NCI-H2171 (cell line): ENCODE results near the gene CRYL1.

Source experiments
- DNase-seq: peaks from one replicate; lab custom pipeline; 2025; lab: John Stamatoyannopoulos, UW

Gene CRYL1

DNA sequence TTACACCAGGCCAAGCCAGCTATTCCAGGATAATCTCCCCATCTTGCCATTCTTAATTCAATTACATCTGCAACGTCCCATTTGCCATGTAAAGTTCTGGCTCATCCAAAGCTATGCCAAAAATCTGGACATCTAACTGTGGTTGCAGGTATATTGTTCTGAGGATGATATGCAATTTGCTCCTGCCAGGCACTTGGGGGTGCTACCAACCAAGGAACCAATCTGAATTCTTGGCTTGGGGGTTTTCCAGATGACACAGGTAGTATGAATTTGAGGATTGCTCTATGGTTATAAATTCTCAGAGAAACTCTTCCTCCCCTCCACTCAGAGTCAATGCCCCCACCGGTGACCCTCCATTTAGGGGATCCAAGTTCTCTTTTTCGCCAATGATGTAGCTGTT, 33.0 kb downstream of the CRYL1 start:
- DNase-seq, result no peak

- no peak for DNase-seq
These were observed 33.7 kb downstream of the CRYL1 start for GRCh38 chr13:20491926-20492435.

- DNase-seq, result no peak
These were observed 36.4 kb downstream of the CRYL1 start for GRCh38 chr13:20489185-20489820.

- no peak for DNase-seq
These were observed 37.7 kb downstream of the CRYL1 start for GRCh38 chr13:20487927-20488326.

GRCh38 chr13:20482787-20483186, 42.9 kb downstream of the CRYL1 start:
- no peak for DNase-seq

- DNase-seq, result no peak
These were observed 43.3 kb downstream of the CRYL1 start for GRCh38 chr13:20482275-20482761.

GRCh38 chr13:20477394-20477793, 48.3 kb downstream of the CRYL1 start:
- no peak for DNase-seq

DNA sequence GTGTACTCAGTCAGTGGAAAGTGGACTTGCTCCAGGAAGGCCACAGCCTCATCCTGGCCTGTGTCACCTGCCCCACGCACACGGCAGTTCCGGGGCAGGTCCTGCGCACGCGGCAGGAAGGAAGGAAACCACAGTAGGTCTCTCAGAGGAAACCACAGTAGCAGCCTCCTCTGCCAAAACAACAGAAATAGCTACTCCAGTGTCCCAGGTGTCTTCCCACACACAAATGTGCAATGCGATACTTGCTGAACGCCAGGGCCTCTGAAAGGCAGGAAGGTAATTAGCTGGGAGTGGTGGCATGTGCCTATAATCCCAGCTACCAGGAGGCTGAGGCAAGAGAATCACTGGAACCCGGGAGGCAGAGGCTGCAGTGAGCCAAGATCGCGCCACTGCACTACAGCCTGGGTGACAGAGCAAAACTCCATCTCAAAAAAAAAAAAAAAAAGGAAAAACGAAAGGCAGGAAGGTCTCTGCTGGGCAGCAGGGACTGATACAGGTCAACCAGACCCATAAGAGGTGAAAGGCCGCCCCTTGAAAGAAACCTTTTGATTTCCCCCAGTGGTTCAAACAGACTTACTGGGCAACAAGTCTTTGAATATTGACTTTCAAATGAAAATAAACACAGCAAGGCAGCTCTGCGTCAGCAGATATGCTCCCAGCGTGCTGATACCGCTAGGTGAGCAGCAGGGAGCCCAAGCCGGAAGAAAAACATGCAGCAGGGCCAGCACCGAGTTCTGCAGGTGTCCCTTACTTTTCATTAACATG, 49.5 kb downstream of the CRYL1 start:
- DNase-seq, result no peak

DNA sequence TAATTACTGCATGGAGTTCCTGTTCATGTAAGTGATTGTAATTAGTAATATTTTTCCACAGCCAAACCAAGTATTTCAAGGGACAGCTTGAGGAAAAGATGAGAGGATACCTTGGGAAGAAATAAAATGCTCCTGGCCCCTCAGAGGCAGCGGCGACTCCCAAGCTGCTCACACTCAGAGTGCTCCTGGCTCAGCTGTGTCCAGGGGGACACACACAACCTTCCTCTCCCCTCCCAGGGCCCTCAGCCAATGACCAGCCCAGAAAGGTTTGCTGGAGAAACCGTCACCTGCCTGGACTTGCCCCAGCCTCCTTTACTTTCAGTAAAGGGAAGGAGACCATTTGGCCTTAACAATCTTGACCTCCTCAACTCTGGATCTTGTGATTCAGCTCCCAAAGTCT, 51.1 kb downstream of the CRYL1 start:
- no peak for DNase-seq

- no peak for DNase-seq
These were observed 51.8 kb downstream of the CRYL1 start for GRCh38 chr13:20473888-20474287.

GRCh38 chr13:20473139-20473538, 52.5 kb downstream of the CRYL1 start:
- no peak for DNase-seq

GRCh38 chr13:20472531-20472930, 53.1 kb downstream of the CRYL1 start:
- no peak for DNase-seq

DNA sequence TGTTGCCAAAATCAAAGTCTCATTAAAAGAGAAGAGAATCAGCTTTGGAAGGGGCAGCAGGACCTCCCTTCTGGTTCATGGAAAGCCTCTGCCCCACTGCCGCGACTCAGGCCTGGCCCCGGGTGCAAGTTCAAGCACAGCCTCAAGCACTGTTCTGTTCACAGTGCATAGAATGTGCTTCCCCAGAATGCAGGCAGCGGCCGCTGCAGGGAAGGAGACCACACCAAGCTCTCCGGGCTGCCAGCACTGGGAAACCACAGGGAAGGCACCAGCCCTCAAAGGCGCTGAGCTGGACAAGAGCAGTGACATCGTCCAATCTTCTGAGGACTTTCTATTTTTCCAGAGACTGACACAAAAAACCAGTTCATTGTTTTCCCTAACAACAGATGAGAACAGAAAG, 55.5 kb downstream of the CRYL1 start:
- no peak for DNase-seq

DNA sequence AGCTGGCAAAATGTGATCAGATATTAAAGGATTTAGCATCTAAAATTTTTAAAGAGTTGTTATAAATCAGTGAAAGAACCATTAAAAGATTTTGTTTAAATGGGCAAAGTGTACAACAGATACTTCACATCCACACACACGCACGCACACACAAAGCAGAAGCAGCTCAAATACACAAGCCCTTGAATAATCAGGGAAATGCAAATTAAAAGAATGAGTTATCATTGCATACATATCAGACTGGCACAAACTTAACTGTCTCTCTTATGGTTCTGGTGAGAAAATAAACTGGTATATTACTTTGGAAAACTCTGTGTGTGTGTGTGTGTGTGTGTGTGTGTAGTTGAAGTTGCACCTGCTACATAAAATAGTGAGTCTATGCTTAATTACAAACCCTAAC, 59.3 kb downstream of the CRYL1 start:
- no peak for DNase-seq

DNA sequence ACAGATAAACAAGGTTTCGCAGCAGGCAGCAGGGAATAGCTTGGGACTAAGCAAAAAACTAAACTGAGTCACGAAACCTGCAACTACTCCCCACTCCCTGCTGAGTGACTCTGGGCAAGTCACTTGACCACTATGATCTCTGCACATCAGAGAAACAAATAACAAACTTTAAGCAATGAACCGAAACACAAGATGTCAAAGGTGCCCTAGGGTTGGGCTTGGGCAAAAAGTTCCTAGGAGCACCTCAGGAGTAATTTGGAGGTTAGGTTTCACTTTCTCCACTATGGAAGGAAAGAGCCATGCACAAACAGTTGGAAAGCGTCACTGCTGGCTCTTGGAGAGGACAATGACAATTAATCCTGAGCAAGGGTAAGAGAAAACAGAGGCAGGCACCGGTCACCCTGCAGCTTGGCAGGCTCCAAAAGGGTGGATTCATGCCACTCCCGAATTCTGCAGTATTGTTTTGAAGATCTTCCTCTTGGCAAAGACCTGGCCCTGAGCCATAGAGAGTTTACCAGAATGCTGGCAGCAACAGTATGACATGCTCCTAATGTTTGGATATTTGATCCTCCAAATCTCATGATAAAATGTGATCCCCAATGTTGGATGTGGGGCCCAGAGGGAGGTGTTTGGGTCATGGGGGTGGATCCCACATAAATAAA, 60.3 kb downstream of the CRYL1 start:
- no peak for DNase-seq

GRCh38 chr13:20462921-20463320, 62.7 kb downstream of the CRYL1 start:
- DNase-seq, result no peak

GRCh38 chr13:20462533-20462915, 63.1 kb downstream of the CRYL1 start:
- no peak for DNase-seq

DNA sequence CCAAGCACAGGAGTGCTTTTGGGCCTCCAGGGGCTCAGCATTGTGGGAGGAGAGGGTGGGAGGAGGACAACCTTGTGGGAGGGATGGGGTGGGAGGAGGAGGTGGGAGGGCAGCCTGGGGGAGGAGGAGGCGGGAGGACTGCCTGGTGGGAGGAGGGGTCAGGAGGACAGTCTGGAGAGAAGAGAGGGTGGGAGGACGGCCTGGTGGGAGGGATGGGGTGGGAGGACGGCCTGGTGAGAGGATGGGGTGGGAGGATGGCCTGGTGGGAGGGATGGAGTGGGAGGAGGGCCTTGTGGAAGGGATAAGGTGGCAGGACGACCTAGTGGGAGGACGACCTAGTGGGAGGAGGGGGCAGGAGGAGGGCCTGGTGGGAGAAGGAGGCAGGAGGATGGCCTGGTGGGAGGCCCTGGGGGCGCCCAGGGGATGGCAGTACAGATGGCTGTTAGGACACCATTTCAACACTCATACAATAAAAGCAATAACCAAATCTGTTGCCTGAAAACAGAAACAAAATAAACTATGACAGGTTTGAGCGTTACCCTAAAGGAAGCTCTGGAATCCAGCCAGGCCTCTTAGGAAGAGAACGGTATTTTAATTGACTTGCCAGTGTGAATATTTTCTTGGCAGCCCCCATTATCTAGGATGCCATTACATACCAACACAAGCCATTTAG, 63.7 kb downstream of the CRYL1 start:
- DNase-seq, result no peak

- DNase-seq, result no peak
These were observed 64.2 kb downstream of the CRYL1 start for GRCh38 chr13:20461481-20461859.

DNA sequence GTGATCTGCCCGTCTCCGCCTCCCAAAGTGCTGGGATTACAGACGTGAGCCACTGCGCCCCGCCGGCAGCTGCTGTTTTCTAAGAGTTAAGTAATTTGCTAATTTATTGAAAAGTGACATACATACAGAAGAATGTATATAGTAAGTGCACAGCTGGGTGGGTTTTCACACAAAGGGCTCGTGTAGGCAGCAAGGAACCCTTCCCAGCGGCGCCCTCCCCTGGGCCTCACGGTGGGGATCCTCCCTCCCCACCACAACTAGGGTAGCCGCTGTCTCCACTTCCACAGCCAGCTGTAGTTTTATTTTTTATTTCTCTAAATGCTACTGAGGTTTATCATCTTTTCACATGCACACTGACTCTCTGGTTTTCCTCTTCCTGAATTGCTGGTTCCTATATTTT, 64.9 kb downstream of the CRYL1 start:
- no peak for DNase-seq

DNA sequence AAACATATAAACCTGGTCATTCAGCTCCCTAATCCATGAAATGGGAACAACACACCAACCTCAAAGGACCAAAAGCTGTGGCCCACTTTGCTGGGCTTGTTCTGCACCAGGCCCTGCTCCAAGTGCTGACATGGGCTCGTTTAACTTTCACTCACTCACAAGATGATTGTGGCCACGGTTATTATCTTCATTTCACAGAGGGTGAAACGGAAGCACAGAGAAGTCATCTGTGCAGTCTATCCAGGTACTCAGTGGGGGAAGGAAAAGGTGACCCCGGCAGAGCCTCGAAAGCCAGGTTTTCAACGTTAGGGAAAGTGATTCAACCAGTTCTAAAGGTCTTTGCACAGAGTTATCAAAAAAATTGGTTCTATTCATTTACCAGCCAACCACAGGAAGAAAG, 68.0 kb downstream of the CRYL1 start:
- DNase-seq, result no peak

DNA sequence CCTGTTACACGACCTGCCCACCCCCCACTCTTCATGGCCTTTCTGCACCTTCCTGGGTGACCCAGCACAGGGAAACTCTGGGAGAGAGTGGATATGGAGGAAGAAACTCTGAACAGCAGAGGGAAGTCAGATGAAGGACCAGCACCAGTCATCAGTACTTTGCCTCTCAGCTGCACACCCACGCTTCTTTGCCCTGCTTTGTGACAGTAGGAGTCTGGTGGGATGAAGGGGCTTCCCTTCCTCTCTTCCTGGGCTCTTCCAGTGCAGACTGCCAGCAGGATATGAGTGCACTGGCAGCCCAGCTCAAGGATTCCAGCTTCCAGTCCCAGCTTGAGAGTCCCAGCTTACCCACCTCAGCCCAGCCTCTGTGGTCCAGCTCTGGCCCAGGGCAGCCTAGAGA, 68.9 kb downstream of the CRYL1 start:
- no peak for DNase-seq
